Measurements from ENCODE around the gene ZNF112.
A peak's percentile ranks its signal among the peaks of the same experiment; 100 is the strongest.
"Not testable (repeated sequence)": the region's sequence is repeated elsewhere in the genome, so short reads cannot be mapped to it uniquely, and the experiment has no call there.

ZNF112 gene

DNA sequence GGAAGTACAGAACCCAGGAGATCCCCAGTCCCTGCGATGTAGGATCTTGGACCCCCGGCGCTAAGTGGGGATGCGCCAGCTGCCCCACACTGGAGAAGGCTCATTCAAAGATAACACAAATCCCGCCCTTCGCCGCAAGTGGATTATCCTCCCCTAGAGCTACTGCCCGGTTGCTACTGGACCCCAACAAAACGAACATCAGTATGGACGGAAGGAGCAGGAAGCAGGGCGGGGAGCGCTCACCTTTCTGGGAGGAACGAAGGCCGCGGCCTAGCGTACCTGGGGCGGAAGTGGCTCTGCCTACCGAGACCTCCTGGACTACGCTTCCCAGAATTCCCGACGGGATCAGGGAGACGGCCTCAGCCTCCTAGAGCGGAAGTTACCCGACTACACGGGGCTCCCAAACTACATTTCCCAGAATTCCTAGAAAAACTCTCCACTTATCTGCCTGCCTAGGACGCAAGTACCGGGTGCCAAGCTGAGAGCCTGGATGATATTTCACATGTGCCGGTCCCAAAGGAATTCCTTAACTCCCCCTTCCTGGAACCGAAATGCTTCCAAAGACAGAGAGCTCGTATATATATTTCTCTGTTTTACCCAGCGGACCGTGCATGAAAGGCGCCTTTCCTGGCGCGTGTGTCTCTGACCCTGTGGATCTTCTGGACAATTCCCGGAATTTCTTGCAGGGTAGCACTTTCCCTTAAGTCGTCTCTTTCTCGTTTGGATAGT is at the start of gene ZNF112:
ZNF112 (minus strand) TSS at position 298 of the 729 bp plus-strand sequence. CDS start 16,141 bp downstream, outside the sequence.
- peak within 1 kb of the TSS; percentile 80 for H3K9ac ChIP-seq (ENCODE audit: low read length)
- peak within 1 kb of the TSS; percentile 48 for H3K4me3 ChIP-seq (ENCODE audit: low read length)
- peaks cover 3% of the 10 kb centered on the region for H3K4me1 ChIP-seq (ENCODE audit: control insufficient read depth, insufficient read depth, low read length)
- H3K9me3 ChIP-seq (ENCODE audit: control insufficient read depth, low read length): no peaks in the 10 kb centered on the region
- H3K36me3 ChIP-seq (ENCODE audit: control insufficient read depth, insufficient read depth, low read length): no peaks in the 10 kb centered on the region
- no peaks in the 10 kb centered on the region for H3K27me3 ChIP-seq (ENCODE audit: control insufficient read depth, insufficient read depth, low read length)

DNA sequence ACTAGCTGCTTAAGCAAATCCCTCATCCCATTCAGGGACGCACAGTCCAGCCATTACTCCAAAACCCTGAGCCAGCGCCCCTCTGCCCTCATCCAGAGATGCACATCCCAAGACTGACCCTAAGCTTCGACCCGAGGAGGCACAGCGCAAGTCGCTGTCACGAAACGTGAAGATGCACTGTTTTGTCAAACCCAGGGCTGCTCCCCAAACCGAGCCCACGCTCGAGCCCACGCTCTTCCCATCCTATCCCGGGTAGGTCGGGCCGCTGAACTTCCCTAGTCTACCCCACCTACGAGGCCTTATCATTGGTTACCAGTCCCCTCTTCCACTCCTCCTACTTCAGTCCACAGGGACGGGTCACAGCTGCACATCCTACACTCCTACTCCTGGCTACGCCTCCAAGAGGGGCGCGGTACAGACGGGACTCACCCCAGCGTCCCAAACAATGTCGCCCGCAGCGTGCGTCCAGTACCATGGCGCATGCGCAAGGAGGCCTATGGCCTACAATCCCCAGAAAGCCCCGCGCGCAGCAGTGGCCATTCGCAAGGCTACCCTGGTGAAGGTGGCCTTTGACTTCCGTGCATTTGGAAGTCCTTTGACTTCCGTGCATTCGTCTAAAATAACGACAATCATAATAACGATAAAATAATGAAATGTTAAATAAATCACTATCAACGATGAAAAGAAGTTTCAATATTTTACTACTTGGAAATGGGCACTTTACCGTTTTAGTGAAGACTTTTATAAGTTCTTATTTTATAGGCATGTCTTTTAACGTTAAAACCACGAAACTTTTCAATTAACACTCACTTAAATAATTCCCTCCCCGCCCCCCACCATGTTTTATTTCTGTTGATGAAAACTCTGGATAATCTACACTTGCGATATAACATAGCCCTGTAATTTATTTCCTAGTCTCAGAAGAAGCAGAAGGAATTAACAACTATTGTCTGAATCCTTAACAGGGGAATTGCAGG is 44.9 kb upstream of the ZNF112 start, which contains the start of gene ZNF285:
ZNF285 (minus strand) TSS at position 470 of the 977 bp plus-strand sequence. CDS start 4,395 bp downstream, outside the sequence.
- Histone ChIP-seq H3K9ac (ENCODE audit: low read length) (no peak within 1 kb of the TSS), H3K27me3 (ENCODE audit: control insufficient read depth, insufficient read depth, low read length) (no peaks in the 10 kb centered on the region), H3K9me3 (ENCODE audit: control insufficient read depth, low read length) (no peaks in the 10 kb centered on the region), H3K4me3 (ENCODE audit: low read length) (peak within 1 kb of the TSS; percentile 16), H3K4me1 (ENCODE audit: control insufficient read depth, insufficient read depth, low read length) (no peaks in the 10 kb centered on the region), H3K36me3 (ENCODE audit: control insufficient read depth, insufficient read depth, low read length) (no peaks in the 10 kb centered on the region)

DNA sequence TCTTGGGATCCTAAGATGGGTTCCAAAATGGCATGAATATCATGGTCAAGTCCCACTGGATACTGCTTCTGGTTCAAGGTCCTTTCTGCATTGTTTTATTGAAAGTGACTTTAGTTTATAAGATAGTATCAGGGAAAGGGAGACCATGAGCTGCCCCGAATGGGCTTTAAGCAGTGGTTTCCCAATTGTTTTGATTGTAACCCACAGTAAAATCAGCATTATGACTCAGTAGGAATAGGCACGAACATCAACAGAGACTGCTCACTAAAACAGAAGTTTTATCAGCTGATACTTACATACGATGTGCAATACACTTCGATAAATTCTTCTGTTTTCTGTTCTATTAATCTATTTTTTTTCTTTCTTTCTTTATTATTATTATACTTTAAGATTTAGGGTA is 32.8 kb upstream of the ZNF112 start:
- not testable (repeated sequence) for H3K9me3 ChIP-seq (ENCODE audit: control insufficient read depth, low read length); H3K9ac ChIP-seq (ENCODE audit: low read length); H3K4me1 ChIP-seq (ENCODE audit: control insufficient read depth, insufficient read depth, low read length); H3K4me3 ChIP-seq (ENCODE audit: low read length); H3K27me3 ChIP-seq (ENCODE audit: control insufficient read depth, insufficient read depth, low read length); H3K36me3 ChIP-seq (ENCODE audit: control insufficient read depth, insufficient read depth, low read length)

DNA sequence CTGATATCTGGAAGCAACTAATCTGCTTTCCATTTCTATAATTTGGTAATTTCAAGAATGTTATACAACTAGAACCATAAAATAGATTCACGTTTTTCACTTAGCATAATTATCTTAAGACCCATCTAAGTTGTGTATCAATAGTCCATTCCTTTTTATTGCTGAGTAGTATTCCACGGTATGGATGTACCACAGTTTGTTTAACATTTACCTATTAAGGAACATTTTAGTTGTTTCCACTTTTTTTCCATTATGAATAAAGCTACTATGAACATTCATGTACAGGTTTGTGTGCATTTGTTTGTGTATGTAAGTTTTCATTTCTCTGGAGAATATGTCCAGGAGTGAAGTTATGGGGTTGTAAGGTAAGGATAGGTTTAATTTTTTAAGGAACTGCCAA is 18.3 kb upstream of the ZNF112 start:
- Histone ChIP-seq H3K9me3 (ENCODE audit: control insufficient read depth, low read length) (no peaks in the 10 kb centered on the region), H3K36me3 (ENCODE audit: control insufficient read depth, insufficient read depth, low read length) (no peaks in the 10 kb centered on the region), H3K27me3 (ENCODE audit: control insufficient read depth, insufficient read depth, low read length) (no peaks in the 10 kb centered on the region), H3K4me3 (ENCODE audit: low read length) (no peak overlapping the region), H3K9ac (ENCODE audit: low read length) (no peak overlapping the region), H3K4me1 (ENCODE audit: control insufficient read depth, insufficient read depth, low read length) (no peaks in the 10 kb centered on the region)

DNA sequence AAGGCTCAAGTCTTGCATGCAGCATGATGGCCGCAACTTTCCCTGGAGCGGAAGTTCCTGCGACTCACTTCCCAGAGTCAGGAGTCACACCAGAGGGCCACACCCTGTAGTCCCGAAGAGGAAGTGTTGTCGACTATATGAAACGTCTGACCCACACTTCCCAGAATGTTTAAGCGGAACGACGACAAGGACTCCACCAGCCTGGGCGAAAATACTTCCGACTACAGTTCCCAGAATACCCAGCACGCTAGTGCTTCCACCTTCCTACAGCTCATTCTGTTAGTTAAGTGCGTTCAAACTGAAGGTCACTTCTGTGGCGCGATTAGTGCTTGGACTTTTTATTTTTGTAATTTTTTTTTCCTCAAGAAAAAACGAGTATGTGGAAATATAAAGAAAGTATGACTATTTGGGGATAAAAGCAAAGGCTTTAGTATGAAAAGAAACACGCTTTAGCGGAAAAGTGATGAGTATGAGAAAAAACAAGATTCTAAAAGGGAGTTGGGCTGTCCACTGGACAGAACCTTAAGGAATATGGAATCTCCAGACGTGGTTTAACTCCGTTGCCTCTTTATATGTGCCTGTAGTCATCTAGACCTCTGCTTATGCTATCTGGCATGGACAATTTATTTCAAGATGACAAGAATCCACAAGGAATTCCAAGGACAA is 15.5 kb upstream of the ZNF112 start:
- Histone ChIP-seq H3K27me3 (ENCODE audit: control insufficient read depth, insufficient read depth, low read length) (no peaks in the 10 kb centered on the region), H3K9ac (ENCODE audit: low read length) (no peak overlapping the region), H3K36me3 (ENCODE audit: control insufficient read depth, insufficient read depth, low read length) (no peaks in the 10 kb centered on the region), H3K4me1 (ENCODE audit: control insufficient read depth, insufficient read depth, low read length) (no peaks in the 10 kb centered on the region), H3K9me3 (ENCODE audit: control insufficient read depth, low read length) (no peaks in the 10 kb centered on the region), H3K4me3 (ENCODE audit: low read length) (no peak overlapping the region)

DNA sequence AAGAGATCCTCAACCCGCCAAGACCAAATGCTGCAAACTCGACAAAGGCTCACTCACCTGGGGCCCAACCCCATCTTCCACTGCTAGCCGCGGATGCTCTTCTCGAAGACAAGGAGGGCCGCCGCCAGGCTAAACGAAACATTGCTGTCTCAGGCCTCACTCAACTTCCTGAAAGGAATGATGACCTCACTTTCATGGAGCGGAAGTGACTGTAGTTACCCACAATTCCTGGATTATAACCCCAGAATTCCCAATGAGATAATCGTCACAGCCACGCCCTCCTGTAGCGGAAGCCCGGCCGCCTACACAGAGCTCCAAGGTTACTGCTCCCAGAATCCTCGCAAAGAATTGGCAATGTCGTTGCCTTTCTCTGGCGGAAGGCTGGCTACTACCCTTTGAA is 10.5 kb upstream of the ZNF112 start:
- H3K4me3 ChIP-seq (ENCODE audit: low read length): no peak overlapping the region
- no peaks in the 10 kb centered on the region for H3K9me3 ChIP-seq (ENCODE audit: control insufficient read depth, low read length)
- H3K4me1 ChIP-seq (ENCODE audit: control insufficient read depth, insufficient read depth, low read length): no peaks in the 10 kb centered on the region
- H3K9ac ChIP-seq (ENCODE audit: low read length): no peak overlapping the region
- no peaks in the 10 kb centered on the region for H3K36me3 ChIP-seq (ENCODE audit: control insufficient read depth, insufficient read depth, low read length)
- H3K27me3 ChIP-seq (ENCODE audit: control insufficient read depth, insufficient read depth, low read length): no peaks in the 10 kb centered on the region

DNA sequence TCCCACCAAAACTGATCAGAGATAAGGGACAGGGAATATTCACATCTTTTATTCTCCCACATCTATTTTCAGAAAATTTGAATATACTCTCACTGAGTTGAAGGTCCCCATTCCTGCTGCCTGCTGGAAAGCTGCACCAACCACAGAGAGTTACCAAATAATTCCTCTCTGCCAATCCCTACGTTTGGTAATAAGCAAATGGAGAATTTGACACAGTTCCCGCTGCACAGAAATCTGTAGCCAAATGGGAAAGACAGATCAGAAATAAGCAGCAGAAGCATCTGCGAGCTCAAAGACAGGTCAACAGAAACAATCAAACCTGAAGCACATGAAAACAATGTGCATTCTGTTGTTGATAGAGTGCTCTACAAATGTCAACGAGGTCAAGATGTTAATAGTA is 9.9 kb downstream of the ZNF112 start:
- no peaks in the 10 kb centered on the region for H3K4me1 ChIP-seq (ENCODE audit: control insufficient read depth, insufficient read depth, low read length)
- no peaks in the 10 kb centered on the region for H3K27me3 ChIP-seq (ENCODE audit: control insufficient read depth, insufficient read depth, low read length)
- H3K9ac ChIP-seq (ENCODE audit: low read length): no peak overlapping the region
- H3K36me3 ChIP-seq (ENCODE audit: control insufficient read depth, insufficient read depth, low read length): no peaks in the 10 kb centered on the region
- H3K4me3 ChIP-seq (ENCODE audit: low read length): no peak overlapping the region
- no peaks in the 10 kb centered on the region for H3K9me3 ChIP-seq (ENCODE audit: control insufficient read depth, low read length)

DNA sequence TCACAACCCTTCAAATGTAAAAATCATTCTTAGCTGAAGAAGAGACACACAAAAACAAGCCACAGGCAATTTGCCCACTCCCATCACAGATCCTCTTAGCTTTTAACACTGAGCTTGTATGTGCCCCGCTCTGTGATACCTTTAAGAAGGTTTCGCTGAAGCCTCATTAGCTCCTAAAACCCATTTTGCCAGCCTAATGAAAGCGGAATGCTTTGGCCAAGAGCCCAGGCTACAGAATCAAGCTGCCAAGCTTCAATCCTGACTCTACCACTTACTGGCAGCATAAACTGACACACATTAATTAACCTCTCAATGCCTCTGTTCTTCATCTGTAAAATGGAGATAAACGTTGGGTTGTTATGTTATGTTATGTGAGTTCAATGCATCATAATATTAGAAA is 10.5 kb downstream of the ZNF112 start:
- Histone ChIP-seq H3K27me3 (ENCODE audit: control insufficient read depth, insufficient read depth, low read length) (no peaks in the 10 kb centered on the region), H3K4me3 (ENCODE audit: low read length) (no peak overlapping the region), H3K4me1 (ENCODE audit: control insufficient read depth, insufficient read depth, low read length) (no peaks in the 10 kb centered on the region), H3K9ac (ENCODE audit: low read length) (no peak overlapping the region), H3K36me3 (ENCODE audit: control insufficient read depth, insufficient read depth, low read length) (no peaks in the 10 kb centered on the region), H3K9me3 (ENCODE audit: control insufficient read depth, low read length) (no peaks in the 10 kb centered on the region)

DNA sequence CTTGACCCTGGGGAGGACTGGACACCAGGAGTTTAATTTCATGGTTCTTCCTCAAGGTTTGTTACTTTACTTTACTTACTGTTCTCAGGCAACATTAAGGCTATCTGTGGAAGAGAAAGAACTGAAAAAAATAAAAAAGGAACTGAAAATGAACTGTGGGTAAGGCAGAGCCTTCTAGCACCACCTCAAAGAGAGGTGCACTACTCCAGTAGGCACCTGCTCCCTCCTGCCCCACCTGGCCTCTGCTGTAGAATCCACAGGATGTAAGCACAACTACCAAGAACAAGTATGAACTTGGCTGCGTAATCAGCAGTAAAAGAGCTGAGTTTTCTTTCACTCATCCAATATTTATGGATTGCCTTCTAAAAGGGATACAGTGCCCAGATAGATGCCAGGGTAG is 12.2 kb downstream of the ZNF112 start:
- Histone ChIP-seq H3K4me1 (ENCODE audit: control insufficient read depth, insufficient read depth, low read length) (no peaks in the 10 kb centered on the region), H3K4me3 (ENCODE audit: low read length) (no peak overlapping the region), H3K27me3 (ENCODE audit: control insufficient read depth, insufficient read depth, low read length) (no peaks in the 10 kb centered on the region), H3K36me3 (ENCODE audit: control insufficient read depth, insufficient read depth, low read length) (no peaks in the 10 kb centered on the region), H3K9me3 (ENCODE audit: control insufficient read depth, low read length) (no peaks in the 10 kb centered on the region), H3K9ac (ENCODE audit: low read length) (no peak overlapping the region)

DNA sequence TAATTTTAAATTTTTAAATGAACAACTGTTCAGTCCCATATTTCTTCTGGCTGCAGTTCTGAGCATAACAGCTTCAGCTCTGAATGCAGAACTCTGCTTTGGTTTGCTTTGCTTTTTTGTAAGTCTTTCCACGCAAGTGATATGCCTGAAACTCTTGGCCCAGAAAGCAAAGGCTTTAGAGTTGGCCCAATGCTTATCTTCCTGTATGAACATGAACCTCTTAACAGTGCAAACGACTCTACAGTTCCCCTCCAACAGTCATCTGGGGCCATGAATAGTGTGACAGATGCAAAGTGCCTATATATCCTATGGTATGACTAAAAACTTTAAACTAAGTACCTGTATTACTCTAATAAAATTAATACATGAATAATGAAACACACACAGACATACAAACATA is 14.7 kb downstream of the ZNF112 start:
- no peaks in the 10 kb centered on the region for H3K9me3 ChIP-seq (ENCODE audit: control insufficient read depth, low read length)
- H3K27me3 ChIP-seq (ENCODE audit: control insufficient read depth, insufficient read depth, low read length): no peaks in the 10 kb centered on the region
- H3K9ac ChIP-seq (ENCODE audit: low read length): no peak overlapping the region
- no peaks in the 10 kb centered on the region for H3K36me3 ChIP-seq (ENCODE audit: control insufficient read depth, insufficient read depth, low read length)
- H3K4me1 ChIP-seq (ENCODE audit: control insufficient read depth, insufficient read depth, low read length): no peaks in the 10 kb centered on the region
- H3K4me3 ChIP-seq (ENCODE audit: low read length): no peak overlapping the region

DNA sequence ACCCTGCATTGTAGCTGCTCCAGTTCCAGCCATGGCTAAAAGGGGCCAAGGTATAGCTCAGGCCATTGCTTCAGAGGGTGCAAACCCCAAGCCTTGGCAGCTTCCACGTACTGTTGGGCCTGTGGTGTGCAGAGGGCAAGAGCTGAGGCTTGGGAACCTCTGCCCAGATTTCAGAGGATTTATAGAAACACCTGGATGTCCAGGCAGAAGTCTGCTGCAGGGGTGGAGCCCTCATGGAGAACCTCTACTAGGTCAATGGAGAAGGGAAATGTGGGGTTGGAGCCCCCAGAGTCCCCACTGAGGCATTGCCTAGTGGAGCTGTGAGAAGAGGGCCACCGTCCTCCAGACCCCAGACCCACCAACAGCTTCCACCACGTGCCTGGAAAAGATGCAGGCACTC is 21.8 kb downstream of the ZNF112 start:
- H3K27me3 ChIP-seq (ENCODE audit: control insufficient read depth, insufficient read depth, low read length); H3K36me3 ChIP-seq (ENCODE audit: control insufficient read depth, insufficient read depth, low read length); H3K4me1 ChIP-seq (ENCODE audit: control insufficient read depth, insufficient read depth, low read length); H3K9ac ChIP-seq (ENCODE audit: low read length); H3K4me3 ChIP-seq (ENCODE audit: low read length): not testable (repeated sequence)
- H3K9me3 ChIP-seq (ENCODE audit: control insufficient read depth, low read length): peaks cover 14% of the 10 kb centered on the region

DNA sequence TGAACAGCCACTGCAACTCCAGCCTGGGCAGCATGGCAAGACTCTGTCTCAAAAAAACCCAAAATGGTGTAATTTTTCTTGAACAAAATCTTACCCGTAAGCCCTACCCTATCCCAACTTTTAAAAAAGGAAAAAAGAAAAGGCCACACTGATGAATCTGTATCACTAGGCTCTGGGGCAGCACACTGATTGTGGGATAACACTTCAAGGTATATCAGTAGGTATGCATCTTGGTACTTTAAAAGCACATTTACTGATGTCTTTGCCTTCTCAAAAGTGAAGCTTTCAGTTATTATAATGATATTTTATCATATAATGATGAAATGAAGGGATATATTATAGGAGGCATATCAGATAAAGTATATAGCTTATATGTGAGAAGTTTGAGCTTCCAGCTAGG is 24.3 kb downstream of the ZNF112 start:
- H3K27me3 ChIP-seq (ENCODE audit: control insufficient read depth, insufficient read depth, low read length): no peaks in the 10 kb centered on the region
- no peaks in the 10 kb centered on the region for H3K4me1 ChIP-seq (ENCODE audit: control insufficient read depth, insufficient read depth, low read length)
- H3K9ac ChIP-seq (ENCODE audit: low read length): no peak overlapping the region
- no peak overlapping the region for H3K4me3 ChIP-seq (ENCODE audit: low read length)
- H3K9me3 ChIP-seq (ENCODE audit: control insufficient read depth, low read length): peaks cover 14% of the 10 kb centered on the region
- peaks cover 6% of the 10 kb centered on the region for H3K36me3 ChIP-seq (ENCODE audit: control insufficient read depth, insufficient read depth, low read length)
